Activated T-helper 1 cell treated with anti-CD3 and anti-CD28 coated beads, Interleukin-2, amount 50 U/mL, for 16 hours (primary cell): ENCODE measurements around the gene SETD2.
"Not testable (repeated sequence)": the region's sequence is repeated elsewhere in the genome, so short reads cannot be mapped to it uniquely, and the experiment has no call there.

ENCODE experiments used
- DNase-seq, 2 donors: peaks; one replicate each; pipeline ENCODE4 v3.0.0-alpha.2; 2020; ENCODE audit warnings: low read depth in 1 of 2, low spot score in 1 of 2

Gene SETD2

DNA sequence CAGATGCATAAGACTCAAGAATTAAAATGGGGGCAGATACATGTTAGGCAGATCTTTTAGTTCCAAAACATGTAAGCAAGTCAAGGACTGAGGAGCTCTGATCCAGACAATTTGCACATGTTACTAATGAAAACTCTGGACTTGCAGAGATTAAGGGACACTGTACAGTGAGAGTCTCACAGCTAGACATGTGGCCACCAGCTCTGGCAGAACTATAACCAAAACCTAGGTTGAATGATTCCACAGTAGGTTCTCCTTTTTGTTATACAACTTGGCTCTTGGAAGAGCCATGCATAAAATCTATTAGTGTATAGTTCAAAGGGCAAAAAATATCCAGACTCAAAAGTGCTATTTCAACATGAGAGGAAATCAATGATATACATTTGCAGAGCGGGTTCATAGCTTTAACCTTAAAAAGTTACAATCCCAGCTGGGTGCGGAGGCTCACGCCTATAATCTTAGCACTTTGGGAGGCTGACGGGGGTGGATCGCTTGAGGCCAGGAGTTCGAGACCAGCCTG is 61.8 kb downstream of the SETD2 start:
- DNase-seq: no peak

GRCh38 chr3:47098910-47099309 is 65.0 kb downstream of the SETD2 start:
- DNase-seq: no peak

- DNase-seq: no peak
These were observed 66.0 kb downstream of the SETD2 start for GRCh38 chr3:47097864-47098263.

- no peak for DNase-seq
These were observed 67.0 kb downstream of the SETD2 start for GRCh38 chr3:47096959-47097358.

- no peak for DNase-seq
These were observed 71.8 kb downstream of the SETD2 start for GRCh38 chr3:47092090-47092489.

DNA sequence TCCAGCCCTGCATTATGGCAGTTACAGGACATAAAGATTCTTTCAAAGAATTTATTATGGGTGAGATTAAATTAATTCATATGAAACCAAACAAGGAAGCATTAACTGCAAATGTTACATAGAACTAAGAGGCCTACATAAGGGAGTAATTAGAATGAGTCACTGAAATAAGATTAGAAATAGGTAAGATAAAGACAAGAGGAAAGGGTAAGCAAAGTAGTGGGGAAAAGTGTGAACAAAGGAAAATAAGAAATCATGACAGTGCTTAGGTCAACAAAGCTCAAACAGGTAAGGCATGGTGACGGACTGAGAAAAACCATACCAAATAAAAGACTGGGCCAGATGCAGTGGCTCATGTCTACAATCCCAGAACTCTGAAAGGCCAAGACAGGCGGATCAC is 74.3 kb downstream of the SETD2 start:
- no peak for DNase-seq

DNA sequence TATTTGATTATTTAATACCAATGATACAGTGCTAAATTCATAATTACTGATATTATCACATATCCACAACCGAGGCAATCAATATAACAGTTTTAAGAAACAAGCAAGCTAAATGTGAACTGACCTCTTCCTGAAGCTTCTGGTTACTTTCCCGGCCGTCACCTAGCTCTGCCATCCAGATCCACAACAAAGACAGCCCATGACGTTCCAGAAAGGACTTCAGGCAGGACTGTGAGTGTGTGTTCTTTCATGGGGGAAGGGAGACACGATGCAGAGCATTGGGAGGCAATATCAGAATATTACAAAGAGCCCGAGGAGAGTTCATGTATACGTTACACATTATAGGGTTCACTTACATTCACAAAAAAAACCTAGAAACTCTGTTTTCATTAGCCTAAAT is 77.8 kb downstream of the SETD2 start:
- DNase-seq: no peak

GRCh38 chr3:47083786-47084185 is 80.1 kb downstream of the SETD2 start:
- no peak for DNase-seq

- DNase-seq: no peak
These were observed 81.4 kb downstream of the SETD2 start for GRCh38 chr3:47082519-47082918.

DNA sequence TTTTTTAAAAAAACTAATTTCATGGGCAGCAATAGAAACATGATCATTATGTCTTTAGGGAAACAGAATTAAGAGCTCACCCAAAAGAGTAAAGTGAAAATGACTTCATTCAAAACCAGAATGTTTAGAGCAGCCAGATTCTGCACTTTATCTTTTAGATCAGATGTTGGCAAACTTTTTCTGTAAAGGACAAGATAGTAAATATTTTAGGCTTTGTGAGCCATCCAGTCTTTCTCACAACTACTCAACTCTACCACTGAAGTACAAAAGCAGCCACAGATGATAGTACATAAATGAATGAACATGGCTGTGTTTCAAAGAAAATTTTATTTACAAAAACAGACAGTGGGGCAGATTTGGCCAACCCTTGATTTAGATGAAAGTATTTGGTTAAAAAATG is 84.5 kb downstream of the SETD2 start:
- DNase-seq: no peak

DNA sequence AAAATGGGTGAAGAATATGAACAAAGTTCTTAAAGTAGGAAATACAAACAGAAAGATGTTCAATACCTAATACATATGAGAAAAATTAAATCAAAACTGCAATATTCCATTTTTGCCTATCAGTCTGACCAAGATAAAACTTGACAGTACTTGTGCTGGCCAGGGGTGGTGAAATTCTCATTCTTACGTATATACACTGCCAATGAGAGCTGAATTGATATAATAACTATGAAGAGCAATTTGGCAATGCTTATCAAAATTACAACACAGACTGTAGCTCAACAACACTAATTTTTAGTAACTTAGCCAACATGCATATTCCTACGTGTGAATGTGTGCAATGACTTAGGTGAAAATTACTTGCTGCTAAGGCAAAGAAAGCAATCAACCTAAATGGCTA is 90.2 kb downstream of the SETD2 start:
- DNase-seq: no peak

DNA sequence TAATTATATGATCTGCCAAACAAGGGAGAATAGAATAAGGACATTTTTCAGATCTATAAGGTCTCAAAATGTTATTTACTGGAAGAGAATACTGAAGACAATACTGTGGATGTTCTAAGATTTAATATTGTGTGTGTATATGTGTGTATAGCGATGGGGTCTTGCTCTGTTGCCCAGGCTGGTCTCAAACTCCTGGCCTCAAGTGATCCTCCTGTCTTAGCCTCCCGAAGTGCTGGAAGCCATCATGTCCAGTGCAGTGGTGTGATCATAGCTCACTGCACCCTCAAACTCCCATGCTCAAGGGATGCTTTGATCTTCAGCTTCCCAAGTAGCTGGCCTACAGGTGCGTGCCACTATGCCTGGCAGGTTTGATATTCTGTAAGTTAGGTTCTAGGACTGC is 93.1 kb downstream of the SETD2 start:
- no peak for DNase-seq

DNA sequence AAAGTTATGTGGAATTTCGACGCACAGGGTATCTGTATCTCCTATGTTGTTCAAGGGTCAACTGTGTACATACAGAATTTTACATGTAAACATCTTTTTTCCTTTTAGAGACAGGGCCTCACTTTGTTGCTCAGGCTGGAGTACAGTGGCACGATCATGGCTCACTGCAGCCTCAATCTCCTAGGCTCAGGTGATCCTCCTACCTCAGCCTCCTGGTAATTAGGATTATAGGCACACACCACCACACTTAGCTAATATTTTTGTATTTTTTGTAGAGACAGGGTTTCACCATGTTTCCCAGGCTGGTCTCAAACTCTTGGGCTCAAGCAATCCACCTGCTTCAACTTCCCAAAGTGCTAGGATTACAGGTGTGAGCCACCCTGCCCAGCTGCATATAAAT is 97.7 kb downstream of the SETD2 start:
- not testable (repeated sequence) for DNase-seq

DNA sequence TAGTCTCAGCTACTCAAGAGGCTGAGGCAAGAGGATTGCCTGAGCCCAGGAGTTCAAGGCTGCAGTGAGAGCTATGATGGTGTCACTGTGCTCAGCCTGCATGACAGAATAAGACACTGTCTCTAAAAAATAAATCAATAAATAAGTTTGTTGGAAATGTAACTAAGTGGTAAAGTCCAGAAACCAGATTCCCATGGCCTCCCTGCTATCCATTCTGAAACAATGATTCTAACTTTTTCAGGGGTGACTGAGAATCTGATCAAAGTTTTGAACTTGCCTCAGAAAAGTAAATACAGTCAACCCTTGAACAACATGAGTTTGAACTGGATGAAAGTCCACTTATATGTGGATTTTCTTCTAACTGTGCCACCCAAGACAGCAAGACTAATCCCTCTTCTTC is 98.2 kb downstream of the SETD2 start:
- no peak for DNase-seq

- no peak for DNase-seq
These were observed 98.9 kb downstream of the SETD2 start for GRCh38 chr3:47065058-47065457.

- DNase-seq: peak; percentile 5 to 19
These were observed 106.7 kb downstream of the SETD2 start for GRCh38 chr3:47057212-47057671.

- no peak for DNase-seq
These were observed 107.2 kb downstream of the SETD2 start for GRCh38 chr3:47056705-47057104.

- no peak for DNase-seq
These were observed 109.5 kb downstream of the SETD2 start for GRCh38 chr3:47054412-47054811.

DNA sequence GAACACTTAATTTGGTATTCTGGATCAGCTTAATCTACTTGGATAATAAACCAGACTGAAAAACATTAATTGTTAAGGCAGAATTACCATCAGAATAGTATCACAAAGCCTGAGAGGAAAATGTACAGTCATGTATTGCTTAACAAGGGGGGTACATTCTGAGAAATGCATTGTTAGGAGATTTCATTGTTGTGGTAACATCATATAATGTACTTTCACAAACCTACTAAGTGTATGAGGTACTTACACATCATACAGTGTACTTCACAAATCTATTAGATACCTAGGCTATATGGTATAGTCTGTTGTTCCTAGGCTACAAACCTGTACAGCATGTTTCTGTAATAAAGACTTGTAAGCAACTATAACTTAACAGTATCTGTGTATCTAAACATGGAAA is 116.2 kb downstream of the SETD2 start:
- no peak for DNase-seq

DNA sequence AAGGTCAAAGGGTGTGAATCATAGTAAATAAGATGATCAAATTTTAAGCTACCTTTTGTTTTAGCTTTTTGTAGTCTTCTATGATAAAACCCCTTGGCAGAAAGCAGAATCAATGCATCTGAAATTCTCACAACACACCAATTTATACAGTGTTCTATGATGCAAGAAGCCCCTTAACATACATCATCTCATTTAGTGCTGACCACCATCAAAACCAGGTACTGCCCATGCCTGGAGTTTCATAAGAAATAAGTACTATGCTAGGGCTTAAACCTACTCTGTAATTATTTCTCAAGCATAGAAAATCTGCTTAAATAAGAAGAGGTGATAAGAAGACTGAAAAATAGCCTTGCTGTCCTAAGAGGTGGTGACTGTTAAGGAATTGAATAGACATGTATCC is 116.8 kb downstream of the SETD2 start:
- DNase-seq: no peak

DNA sequence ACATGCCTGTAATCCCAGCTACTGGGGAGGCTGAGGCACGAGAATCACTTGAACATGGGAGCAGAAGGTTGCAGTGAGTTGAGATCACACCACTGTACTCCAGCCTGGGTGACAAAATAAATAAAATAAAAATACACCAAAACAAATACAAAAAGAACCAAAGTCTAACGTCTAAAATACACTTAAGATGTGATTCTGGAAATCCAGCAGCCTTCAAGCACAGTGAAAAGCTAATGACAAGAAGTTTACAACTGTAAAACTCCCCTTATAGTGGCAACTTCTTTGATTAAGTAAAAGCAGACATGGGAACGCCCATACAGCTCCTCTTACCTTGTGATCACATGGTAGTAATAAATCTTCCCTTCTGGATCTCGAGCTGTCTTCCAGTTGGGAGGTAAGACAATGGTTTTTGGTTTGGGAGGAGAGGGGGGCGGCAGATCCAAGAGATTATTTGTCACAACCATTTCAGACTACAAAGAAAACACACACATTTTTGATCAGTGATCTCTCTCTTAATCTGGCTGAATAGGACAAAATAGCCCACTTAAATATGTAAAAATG is 121.6 kb downstream of the SETD2 start:
- no peak for DNase-seq

- no peak for DNase-seq
These were observed 122.8 kb downstream of the SETD2 start for GRCh38 chr3:47041114-47041513.

- DNase-seq: not testable (repeated sequence)
These were observed 126.6 kb downstream of the SETD2 start for GRCh38 chr3:47037302-47037701.

DNA sequence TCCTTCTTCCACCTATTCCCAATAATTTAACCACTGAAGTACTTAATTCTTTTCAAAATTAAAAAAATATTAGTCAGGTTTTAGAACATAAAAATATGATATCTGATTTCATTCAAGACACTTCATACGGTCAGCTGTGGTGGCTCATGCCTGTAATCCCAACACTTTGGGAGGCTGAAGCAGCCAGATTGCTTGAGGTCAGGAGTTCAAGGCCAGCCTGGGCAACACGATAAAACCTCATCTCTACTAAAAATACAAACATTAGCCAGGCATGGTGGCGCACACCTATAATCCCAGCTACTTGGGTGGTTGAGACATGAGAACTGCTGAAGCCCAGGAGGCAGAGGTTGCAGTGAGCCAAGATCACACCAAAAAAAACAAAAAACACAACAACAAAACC is 127.8 kb downstream of the SETD2 start:
- DNase-seq: no peak
